Spleen (tissue), 10 donors: ENCODE data around the gene GKN1. TPM values are rescaled to one million over a fixed set of nuclear protein-coding genes. Genes with fewer than 3 reads are reported as not detected.

Experiments
- polyA plus RNA-seq, 3 donors: library from polyadenylated mRNA; stranded (reverse); fragments of 200-250 nt; gene quantifications; one replicate each; pipeline ENCODE4 v1.2.1, GENCODE V29; 2013
- total RNA-seq, 7 donors: library from RNA; depleted of rRNA in 3 of 7; stranded (reverse); fragments of >200 nt in 3 of 7; fragmentation: NEBNext Ultra II Directional in 4 of 7; extraction: Animal tissue kit (Norgen Biotek cat#: 25700) in 4 of 7; gene quantifications; one replicate each; pipeline versions ENCODE4 v1.1.0 to v1.2.1, GENCODE V29; 2016 to 2021
- donor health status: healthy with polysubstance abuse.
- donor health status: DM: no; HTN: no; CAD: no; lungs with moderate emphysema.
- donor health status: DM: no; HTN: no; CAD: no.
- donor health status: Bipolar disorder and iron deficiency.
- donor health status: healthy.
- donor health status: DM: no; HTN: no; CAD: no.
- donor health status: DM: yes; HTN: yes; CAD: no.

The GKN1 gene
- total and polyA plus RNA-seq, 10 donors, result 0.28 TPM; not detected in 9

Other genes with a start within 250 kb of the GKN1 start
- gene ARHGAP25, start 239.8 kb upstream of the GKN1 start, total RNA-seq, result 100 to 1,000 TPM; 119 to 173 (median 144) TPM
- 100 to 1,000 TPM in 2 of 3 donors, 10 to 100 TPM in 1; 72.0 to 111 (median 103) TPM for gene ARHGAP25, start 239.8 kb upstream of the GKN1 start, polyA plus RNA-seq
- not detected for gene BMP10, start 103.2 kb upstream of the GKN1 start, total RNA-seq
- gene BMP10, start 103.2 kb upstream of the GKN1 start, polyA plus RNA-seq, result not detected
- not detected for gene GKN2, start 21.7 kb upstream of the GKN1 start, total RNA-seq
- under 1 TPM in 2 of 3 donors, not detected in 1; 0.12 to 0.26 TPM for gene GKN2, start 21.7 kb upstream of the GKN1 start, polyA plus RNA-seq
- gene ANTXR1, start 38.5 kb downstream of the GKN1 start, total RNA-seq, result 10 to 100 TPM; 21.5 to 66.7 (median 41.8) TPM
- 1 to 10 TPM; 2.8 to 6.0 (median 3.5) TPM for gene ANTXR1, start 38.5 kb downstream of the GKN1 start, polyA plus RNA-seq